Stimulated activated CD4-positive, alpha-beta T cell treated with anti-CD3 and anti-CD28 coated beads, Interleukin-1b, Interleukin-23, amount 100 ng/mL, for 1 hour (primary cell): ENCODE data around the gene LYRM2.

ENCODE experiments used
- DNase-seq, 2 donors: peaks; one replicate each; pipeline ENCODE4 v3.0.0-alpha.2; 2020; ENCODE audit warnings: low read depth in 2 of 2

The LYRM2 gene

GRCh38 chr6:89555031-89555430, 83.5 kb downstream of the LYRM2 start:
- no peak for DNase-seq

- DNase-seq, result no peak
Observed at GRCh38 chr6:89554106-89554505, 84.4 kb downstream of the LYRM2 start.

GRCh38 chr6:89553431-89553830, 85.1 kb downstream of the LYRM2 start:
- no peak for DNase-seq

DNA sequence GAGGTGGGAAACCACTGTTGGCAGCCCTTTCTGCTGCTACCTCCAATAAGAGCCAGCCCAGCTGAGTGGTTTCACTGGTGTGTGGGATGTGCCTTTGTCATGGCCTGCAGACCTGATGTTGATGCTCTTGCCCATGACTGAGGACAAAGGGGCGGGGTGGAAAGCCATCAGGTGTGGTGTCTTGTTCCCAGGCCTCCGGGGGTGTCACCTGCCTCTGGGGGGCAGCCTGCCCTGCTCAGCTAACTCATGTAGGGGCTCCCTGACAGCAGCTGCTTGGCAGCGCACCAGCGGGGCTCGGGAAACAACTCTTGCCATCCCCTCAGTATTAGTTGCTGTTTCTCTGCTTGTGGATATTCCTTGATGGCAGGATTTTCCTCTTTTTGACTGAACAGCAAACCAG, 91.3 kb downstream of the LYRM2 start:
- no peak for DNase-seq

GRCh38 chr6:89542866-89543265, 95.7 kb downstream of the LYRM2 start:
- DNase-seq, result no peak

DNA sequence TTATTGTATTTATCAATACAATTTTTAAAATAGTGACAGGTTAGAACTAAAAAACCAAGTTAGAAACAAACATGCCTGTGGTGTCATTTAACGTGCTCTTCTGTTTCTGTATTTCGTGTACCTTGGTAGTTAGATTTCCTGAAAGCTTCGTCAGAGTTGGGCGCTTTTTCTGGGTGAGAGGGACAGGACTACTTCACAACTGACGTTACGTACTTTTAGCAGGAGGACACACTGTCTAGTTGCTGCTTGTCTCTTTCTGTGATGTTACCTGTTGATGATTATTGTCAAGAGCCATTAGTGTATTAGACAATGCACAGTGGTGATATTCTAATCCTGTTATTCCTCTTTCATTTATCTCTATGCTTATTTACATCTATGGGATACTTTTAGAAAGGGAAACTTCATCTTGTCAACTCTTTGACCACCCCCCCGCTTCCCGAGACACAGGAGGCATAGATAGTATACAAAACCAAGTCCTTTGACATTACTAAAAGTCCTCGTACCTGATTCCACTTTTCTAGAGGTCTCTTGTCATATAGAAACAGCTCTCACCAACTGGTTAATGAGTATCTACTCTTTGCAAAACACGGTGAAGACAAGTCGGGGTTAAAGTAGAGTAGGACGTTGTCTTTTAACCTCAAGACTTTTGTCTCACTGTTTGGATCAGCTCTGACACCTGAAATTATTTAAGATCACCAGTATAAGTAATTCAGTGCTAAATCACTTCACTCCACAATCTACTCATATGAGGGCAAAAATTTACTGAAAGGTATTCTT, 96.3 kb downstream of the LYRM2 start:
- no peak for DNase-seq

- no peak for DNase-seq
Observed at GRCh38 chr6:89539779-89540178, 98.8 kb downstream of the LYRM2 start.

DNA sequence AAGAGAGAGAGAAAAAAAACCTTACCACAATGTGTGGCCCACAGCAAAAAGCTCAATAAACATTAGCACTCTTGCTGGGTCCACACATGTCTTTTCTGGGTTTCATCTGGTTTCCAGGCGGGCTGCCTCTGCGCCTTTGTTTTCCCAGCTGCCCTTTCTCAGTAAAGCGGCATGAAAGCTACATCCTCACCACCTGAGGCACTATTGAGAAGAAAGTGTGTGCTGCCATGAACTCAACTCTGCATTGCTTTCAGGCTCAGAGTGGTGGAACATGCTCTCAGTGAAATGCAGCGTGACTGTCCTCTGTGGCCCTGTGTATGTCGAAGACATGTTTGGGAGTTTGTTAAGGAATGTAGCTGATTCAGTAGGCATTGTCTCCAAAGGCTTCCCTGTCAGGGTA, 102.3 kb downstream of the LYRM2 start:
- no peak for DNase-seq

DNA sequence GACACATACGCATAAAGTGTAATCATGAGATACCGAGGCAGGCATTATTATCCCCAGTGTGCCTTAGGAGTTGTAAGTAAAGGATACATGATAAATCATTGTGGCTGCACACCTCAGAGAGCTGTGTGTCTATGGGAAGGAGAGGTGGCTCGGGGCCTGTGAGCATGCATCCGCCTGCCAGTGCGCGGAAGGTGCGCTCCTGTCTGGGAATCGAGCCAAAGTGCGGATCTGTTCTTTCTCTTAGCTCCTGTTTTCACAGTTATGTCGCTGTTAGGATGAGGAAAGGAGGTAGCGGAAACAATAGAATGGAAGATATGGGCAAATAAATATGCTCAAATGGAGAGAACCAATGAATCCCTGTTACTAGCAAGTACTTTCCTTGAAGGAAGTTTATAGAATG, 107.6 kb downstream of the LYRM2 start:
- no peak for DNase-seq

GRCh38 chr6:89528866-89529265, 109.7 kb downstream of the LYRM2 start:
- DNase-seq, result no peak

DNA sequence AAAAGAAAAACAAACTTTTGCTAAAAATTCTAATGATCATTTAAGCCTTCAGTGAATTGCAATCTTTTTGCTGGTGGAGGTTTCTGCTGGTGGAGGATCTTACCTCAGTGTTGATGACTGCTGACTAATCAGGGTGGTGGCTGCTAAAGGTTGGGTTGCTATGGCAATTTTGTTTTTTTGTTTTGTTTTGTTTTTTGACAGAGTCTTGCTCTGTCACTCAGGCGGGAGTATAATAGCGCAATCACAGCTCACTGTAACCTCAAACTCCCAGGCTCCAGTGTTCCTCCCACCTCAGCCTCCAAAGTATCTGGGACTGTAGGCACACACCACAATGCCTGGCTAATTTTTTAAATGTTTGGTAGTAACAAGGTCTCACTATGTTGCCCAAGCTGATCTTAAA, 110.9 kb downstream of the LYRM2 start:
- no peak for DNase-seq

DNA sequence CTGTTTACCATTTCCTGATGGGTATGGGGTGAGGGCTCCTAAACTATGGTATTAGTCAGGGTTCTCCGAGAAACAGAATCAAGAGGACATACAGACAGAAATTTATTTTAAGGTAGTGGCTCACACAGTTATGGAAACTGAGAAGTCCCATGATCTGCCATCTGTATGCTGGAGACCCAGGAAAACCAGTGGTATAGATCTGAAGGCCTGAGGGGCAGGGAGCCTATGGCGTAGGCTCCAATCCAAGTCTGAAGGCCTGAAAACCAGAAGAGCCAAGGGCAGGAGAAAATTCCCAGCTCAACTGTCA, 112.0 kb downstream of the LYRM2 start:
- DNase-seq, result no peak

- no peak for DNase-seq
Observed at GRCh38 chr6:89525786-89526562, 112.6 kb downstream of the LYRM2 start.

- DNase-seq, result no peak
Observed at GRCh38 chr6:89522778-89523177, 115.8 kb downstream of the LYRM2 start.

GRCh38 chr6:89520736-89521135, 117.8 kb downstream of the LYRM2 start:
- no peak for DNase-seq

GRCh38 chr6:89518352-89519055, 120.0 kb downstream of the LYRM2 start:
- no peak for DNase-seq
